ENCODE data around the gene CREG2.
"Not testable (repeated sequence)": the region's sequence is repeated elsewhere in the genome, so short reads cannot be mapped to it uniquely, and the experiment has no call there.

The CREG2 gene

GRCh38 chr2:101374821-101375561 is 12.3 kb downstream of the CREG2 start:
- DNase-seq (ENCODE audit: low read depth in 2 of 2), result no peak

DNA sequence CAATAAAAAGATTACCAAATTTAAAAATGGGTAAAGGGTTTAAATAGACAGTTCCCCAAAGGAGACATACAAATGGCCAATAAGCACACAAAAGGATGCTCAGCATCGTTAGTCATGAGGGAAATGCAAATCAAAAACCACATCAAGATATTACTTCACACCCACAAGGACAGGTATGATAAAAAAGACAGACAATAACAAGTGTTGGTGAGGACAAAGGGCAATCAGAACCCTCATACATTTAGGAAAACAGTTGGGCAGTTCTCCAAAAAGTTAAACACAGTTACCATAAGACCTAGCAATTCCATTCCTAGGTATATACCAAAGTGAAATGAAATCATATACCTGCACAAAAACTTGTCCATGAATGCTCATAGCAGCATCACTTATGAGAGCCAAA is 14.5 kb downstream of the CREG2 start:
- DNase-seq (ENCODE audit: low read depth in 2 of 2), result no peak

DNA sequence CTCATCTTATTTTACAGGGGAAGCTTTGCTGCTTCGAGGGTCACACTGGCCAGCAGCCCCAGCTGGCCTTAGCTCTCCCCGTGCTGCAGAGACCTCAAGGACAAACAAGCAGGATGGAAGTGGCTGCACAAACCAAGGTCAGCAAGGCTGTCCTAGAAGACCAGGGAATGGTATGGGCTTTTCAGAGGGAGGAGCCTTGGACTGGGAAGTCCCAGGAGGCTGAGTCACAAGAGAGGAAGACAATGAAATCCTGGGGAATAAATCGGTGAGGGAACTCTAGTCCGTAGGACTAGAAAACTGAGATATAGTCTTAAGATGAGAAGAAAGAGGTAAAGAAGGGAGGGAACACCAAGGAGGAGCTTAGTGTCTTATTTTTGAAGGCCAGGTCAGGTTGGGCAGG is 15.7 kb downstream of the CREG2 start:
- no peak for DNase-seq (ENCODE audit: low read depth in 2 of 2)

DNA sequence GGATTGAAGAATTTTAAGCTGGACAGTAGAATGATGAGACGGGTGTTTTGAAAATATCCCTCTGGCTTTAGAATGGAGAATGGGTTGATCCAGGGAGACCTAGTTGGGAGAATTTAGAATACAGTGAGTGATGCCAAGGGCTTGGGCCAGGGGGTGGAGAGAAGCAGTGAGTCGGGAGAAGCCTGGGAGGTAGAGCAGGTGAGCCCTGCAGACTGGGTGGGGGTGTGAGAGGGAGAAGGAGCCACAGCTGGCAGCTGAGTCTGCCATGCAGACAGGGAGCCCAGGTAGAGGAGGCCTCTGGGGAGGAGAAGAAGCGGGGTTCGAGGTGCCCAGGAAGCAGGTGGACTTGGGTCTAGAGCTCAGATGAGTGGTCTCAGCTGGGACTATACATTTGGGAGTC is 18.2 kb downstream of the CREG2 start:
- no peak for DNase-seq (ENCODE audit: low read depth in 2 of 2)

- DNase-seq (ENCODE audit: low read depth in 2 of 2), result no peak
These were observed 18.9 kb downstream of the CREG2 start for GRCh38 chr2:101368376-101368775.

DNA sequence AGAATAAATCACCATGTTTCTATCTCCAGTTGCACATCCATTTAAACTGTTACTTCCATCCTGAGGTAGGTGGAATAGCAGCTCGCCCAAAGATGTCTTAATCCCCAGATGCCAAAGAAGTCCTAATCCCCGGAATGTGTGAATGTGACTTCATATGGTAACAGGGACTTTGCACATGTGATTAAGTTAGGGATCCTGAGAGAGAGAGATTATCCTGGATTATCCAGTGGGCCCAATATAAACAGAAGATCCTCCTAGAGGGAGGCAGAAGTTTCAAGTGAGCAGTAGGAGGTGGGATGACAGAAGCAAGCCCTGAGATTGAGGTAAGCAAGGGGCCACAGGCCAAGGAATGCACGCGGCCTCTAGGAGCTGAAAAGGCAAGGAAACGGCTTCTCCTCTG is 19.8 kb downstream of the CREG2 start:
- DNase-seq (ENCODE audit: low read depth in 2 of 2), result no peak

GRCh38 chr2:101364878-101365277 is 22.4 kb downstream of the CREG2 start:
- no peak for DNase-seq (ENCODE audit: low read depth in 2 of 2)

- DNase-seq (ENCODE audit: low read depth in 2 of 2), result no peak
These were observed 24.5 kb downstream of the CREG2 start for GRCh38 chr2:101362777-101363176.

GRCh38 chr2:101362316-101362715 is 25.0 kb downstream of the CREG2 start:
- DNase-seq (ENCODE audit: low read depth in 2 of 2), result no peak

DNA sequence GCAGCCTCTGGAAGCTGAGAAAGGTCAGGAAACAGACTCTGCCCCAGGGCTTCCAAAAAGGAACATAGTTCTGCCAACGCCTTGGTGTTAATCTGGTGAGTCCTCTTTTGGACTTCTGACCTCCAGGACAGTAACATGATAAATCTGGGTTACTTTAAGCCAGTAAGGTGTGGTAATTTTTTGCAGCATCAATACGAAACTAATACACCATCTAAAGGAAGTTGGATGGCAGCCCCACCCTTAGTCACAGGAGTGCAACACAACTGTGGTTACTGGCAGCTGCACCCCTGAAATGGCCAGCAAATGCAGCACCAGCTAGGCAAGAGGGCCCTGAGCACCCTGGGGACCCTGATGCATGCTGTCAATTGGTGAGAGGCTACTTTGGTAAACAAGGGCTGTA is 25.8 kb downstream of the CREG2 start:
- DNase-seq (ENCODE audit: low read depth in 2 of 2), result no peak

DNA sequence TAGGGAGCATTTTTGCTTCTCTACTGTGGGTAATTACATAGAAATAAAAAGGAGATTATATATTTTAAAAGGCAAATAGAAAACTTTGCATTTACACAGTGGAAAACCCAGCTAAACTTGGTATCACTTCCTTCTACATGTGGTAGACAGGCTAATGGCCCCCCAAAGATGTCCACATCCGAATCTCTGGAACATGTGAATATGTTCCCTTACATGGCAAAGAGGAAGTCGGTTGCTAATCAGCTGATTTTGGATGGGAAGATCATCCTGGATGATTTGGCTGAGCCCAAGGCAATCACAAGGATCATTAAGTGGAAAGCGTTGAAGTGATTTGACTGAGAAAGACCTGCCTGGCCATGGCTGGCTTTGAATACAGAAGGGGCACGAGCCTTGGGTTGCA is 26.2 kb downstream of the CREG2 start:
- DNase-seq (ENCODE audit: low read depth in 2 of 2), result no peak

GRCh38 chr2:101360232-101360631 is 27.1 kb downstream of the CREG2 start:
- DNase-seq (ENCODE audit: low read depth in 2 of 2), result no peak

DNA sequence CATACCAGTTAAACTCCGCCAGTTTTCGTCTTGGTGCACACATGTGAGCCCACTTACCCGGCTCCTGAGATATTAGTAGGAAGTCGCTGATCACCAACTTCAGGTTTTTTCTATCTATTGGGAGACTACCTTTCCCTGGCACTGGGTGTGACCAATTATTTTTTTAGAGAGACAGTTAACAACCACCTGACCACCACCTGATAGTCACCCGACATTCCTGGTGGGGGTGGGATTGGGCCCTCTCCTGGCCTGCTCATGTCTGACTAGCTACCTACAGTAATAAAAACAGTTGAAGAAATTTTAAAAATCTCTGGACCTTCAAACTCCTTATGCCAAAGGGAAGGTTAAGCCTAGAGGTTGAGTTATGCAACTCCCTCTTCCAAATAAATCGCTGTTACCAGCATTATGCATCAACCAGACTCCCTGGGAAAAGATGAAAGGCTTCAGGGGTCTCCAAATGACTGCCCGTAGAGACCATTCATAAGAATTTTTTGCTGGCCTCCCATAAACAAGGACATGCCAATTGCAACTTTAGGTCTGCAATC is 27.8 kb downstream of the CREG2 start:
- DNase-seq (ENCODE audit: low read depth in 2 of 2), result no peak

DNA sequence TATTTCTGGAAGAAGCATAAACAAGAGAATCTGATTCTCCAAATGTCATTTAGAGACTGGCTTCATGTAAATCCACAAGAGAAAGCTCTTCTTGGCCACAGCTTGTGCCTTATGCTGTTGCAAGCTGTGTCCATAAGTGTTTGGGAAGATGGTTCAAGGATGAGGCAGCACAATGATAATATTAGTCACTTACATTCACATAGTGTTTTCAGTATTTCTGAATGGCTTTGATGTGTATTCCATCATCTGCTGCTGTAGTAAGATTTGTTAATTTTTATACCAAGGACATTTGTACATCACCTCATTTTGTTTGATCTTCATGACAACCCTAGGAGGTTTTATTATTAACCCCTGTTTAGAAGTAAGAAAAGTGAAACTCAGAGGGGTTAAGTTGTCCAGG is 29.9 kb downstream of the CREG2 start:
- no peak for DNase-seq (ENCODE audit: low read depth in 2 of 2)

DNA sequence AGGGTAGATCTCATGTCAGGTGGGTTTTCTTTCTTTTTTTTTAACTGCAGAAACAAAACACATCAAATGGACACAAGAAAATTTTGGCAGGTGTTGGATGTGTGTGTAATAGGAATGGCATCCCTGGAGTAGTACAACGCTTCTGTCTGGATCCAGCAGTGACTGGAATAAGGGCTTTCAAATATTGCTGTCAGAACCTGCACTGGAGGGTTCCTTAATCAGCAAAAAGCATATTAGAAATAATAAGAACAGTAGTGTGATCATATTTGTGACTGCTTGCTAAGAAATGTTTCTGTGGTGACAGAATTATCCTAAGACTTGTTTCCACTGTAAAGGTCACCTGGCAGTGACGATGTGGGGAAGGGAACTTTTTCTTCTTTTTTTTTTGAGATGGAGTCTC is 30.8 kb downstream of the CREG2 start:
- DNase-seq (ENCODE audit: low read depth in 2 of 2), result no peak

DNA sequence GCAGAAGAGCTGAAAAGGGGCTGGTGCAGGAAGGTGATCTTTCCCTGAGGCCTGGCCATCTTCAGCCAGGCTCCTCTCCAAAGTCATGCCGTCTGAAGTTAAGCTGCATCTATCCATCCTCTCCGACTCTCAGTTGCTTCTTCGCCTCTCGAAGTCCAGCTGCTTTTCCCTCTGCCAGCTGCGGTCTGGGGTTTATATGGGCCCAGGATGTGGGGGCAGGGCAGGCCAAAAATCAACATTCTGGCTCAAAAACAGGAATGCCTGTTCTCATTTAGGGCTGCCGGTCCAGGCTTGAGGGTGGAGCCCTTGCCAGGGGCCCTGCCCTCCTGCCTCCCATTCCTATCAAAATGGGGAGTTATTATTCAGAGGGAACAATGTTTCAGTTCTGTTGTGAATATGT is 31.2 kb downstream of the CREG2 start:
- DNase-seq (ENCODE audit: low read depth in 2 of 2), result no peak

- DNase-seq (ENCODE audit: low read depth in 2 of 2), result no peak
These were observed 31.8 kb downstream of the CREG2 start for GRCh38 chr2:101355401-101356054.

DNA sequence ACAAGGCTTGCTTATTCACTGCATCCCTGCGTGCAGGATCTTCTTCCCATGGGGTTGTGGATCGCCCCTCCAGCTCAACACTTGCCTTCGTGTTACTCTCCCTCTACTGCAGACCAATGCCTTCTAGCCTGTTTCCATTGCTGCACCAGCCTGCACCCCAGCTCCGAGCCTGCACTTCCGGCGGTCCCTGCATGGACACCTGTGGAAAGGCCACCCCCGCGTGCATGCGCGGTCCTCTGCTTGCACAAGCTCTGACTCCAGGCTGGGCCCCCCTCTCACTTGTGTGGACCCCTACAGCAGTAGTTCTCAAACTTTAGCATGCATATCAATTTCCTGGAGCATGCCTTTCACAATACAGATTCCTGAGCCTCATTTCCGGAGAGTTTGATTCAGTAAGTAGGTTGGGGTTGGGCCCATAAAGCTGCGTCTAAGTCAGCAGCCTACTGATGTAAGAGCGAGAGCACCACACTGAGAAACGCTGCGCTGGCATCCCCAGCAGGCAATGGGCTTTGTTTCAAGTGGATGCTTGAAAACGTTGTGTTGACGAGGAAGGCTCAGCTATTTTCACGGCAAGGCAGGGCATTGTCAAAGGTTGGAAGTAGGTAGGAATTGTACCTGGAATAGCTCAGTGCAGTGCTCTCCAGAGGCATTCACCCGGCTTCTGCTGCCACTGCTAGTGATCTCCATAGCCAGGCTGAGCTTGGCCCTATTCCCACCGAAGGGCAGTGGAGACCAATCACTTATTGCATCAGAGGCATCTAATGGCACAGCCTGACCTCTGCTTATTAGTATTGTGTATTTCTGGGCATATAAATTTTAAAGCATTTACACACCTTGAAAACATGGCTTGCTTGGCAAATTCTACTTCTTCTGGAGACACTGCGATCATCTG is 32.6 kb downstream of the CREG2 start:
- no peak for DNase-seq (ENCODE audit: low read depth in 2 of 2)

- not testable (repeated sequence) for DNase-seq (ENCODE audit: low read depth in 2 of 2)
These were observed 34.7 kb downstream of the CREG2 start for GRCh38 chr2:101352631-101353030.

DNA sequence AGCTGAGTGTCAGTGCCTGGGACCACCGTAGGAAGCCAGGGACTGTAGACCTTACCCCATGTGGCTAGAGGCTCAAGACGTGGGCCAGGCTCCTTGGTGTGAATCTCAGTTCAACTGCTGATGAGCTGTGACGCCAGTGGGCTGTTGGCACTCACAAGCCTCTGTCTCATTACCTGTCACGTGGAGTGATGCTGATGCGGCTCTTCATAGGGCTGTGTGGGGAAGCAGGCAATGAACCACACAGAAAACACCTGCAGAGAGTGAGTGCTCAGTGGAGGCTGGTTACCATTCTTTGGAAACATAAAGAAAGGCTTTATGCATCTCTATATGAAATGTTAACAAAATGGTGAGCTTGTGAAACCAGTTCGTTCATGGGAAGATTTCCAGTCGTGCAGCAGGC is 36.1 kb downstream of the CREG2 start:
- no peak for DNase-seq (ENCODE audit: low read depth in 2 of 2)

GRCh38 chr2:101349893-101350662 is 37.2 kb downstream of the CREG2 start:
- no peak for DNase-seq (ENCODE audit: low read depth in 2 of 2)

GRCh38 chr2:101348883-101349282 is 38.4 kb downstream of the CREG2 start:
- no peak for DNase-seq (ENCODE audit: low read depth in 2 of 2)

All from fibroblast of skin of left biceps (primary cell).